B cell (primary cell): ENCODE data around the gene ATPAF1. TPM values are rescaled to one million over a fixed set of nuclear protein-coding genes. Genes with fewer than 3 reads are reported as not detected.

Experiments used
- ATAC-seq: fragments of 200-7000 bp; cut with Tn5 transposase; one replicate; pipeline ENCODE4 v1.10.0; 2021; ENCODE audit warnings: low read depth, mild to moderate bottlenecking, moderate number of reproducible peaks, moderate library complexity
- CTCF ChIA-PET: fragments of 350-600 bp; sonication (Branson Sonifier 250); formaldehyde crosslinking; loops from one replicate; lab custom pipeline; 2021; ENCODE audit warnings: antibody characterized with exemption, inconsistent platforms; lab: Charles Lee
- POLR2A ChIA-PET: fragments of 350-600 bp; sonication (Branson Sonifier 250); formaldehyde crosslinking; loops from one replicate; lab custom pipeline; 2021; ENCODE audit warnings: antibody characterized with exemption; lab: Charles Lee
- DNase-seq: peaks from one replicate; pipeline ENCODE4 v3.0.0; 2013
- H2AFZ ChIP-seq: 2 replicates; pipeline ENCODE4 v1.6.1; 2012; ENCODE audit warnings: mild to moderate bottlenecking, low read depth, low read length; ENCODE audit not compliant: insufficient read depth, poor library complexity, severe bottlenecking
- H3K27ac ChIP-seq, 2 donors: 1 replicate in 1 of 2; 2 replicates in 1 of 2; pipeline ENCODE4 v1.5.1; 2012 to 2013; ENCODE audit warnings: low read length in 2 of 2, mild to moderate bottlenecking in 2 of 2, moderate library complexity in 1 of 2
- H3K27me3 ChIP-seq, 4 experiments: fragments of 200-600 bp in 1 of 4; sonication (generic) in 1 of 4; replicated peaks in 1 of 4; 1 replicate in 2 of 4; 2 replicates in 2 of 4; pipeline versions ENCODE4 v1.6.1 to v1.7.0; 2013 to 2016; ENCODE audit warnings: low read length in 3 of 4, mild to moderate bottlenecking in 2 of 4, mixed read lengths in 1 of 4, moderate library complexity in 1 of 4; ENCODE audit not compliant: insufficient read depth in 4 of 4, control insufficient read depth in 3 of 4; ENCODE audit errors: control extremely low read depth in 1 of 4
- H3K36me3 ChIP-seq, 2 experiments: replicated peaks in 1 of 2; 1 replicate in 1 of 2; 2 replicates in 1 of 2; pipeline versions ENCODE4 v1.6.1 to v1.7.1; 2013; ENCODE audit warnings: low read length in 1 of 2; ENCODE audit not compliant: insufficient read depth in 2 of 2, control insufficient read depth in 1 of 2; ENCODE audit errors: control extremely low read depth in 1 of 2, extremely low read depth in 1 of 2
- H3K4me1 ChIP-seq, 2 donors: fragments of 200-600 bp in 1 of 2; sonication (generic) in 1 of 2; 1 replicate in 1 of 2; 2 replicates in 1 of 2; pipeline versions ENCODE4 v1.5.1 to v1.6.1; 2013 to 2017; ENCODE audit warnings: low read length in 2 of 2; ENCODE audit not compliant: control insufficient read depth in 2 of 2, insufficient read depth in 2 of 2
- H3K4me2 ChIP-seq: replicated peaks from 2 replicates; pipeline ENCODE3; 2012; ENCODE audit warnings: mild to moderate bottlenecking, low read depth, low read length; ENCODE audit not compliant: poor library complexity, severe bottlenecking
- H3K4me3 ChIP-seq, 5 experiments: fragments of 200-600 bp in 1 of 5; sonication (generic) in 1 of 5; 1 replicate in 3 of 5; 2 replicates in 2 of 5; pipeline versions ENCODE4 v1.5.1 to v1.7.0; 2011 to 2016; ENCODE audit warnings: low read length in 4 of 5, mild to moderate bottlenecking in 4 of 5, low read depth in 2 of 5, control low read depth in 1 of 5, moderate library complexity in 1 of 5; ENCODE audit not compliant: insufficient read depth in 1 of 5; ENCODE audit errors: control extremely low read depth in 1 of 5, extremely low read depth in 1 of 5
- H3K79me2 ChIP-seq: fragments of 200-600 bp; sonication (generic); one replicate; pipeline ENCODE4 v1.6.0; 2016; ENCODE audit warnings: low read length; ENCODE audit not compliant: control insufficient read depth, insufficient read depth
- H3K9ac ChIP-seq: fragments of 200-600 bp; sonication (generic); 2 replicates; pipeline ENCODE4 v1.6.1; 2017; ENCODE audit warnings: mild to moderate bottlenecking, low read length, moderate library complexity
- H3K9me3 ChIP-seq, 3 donors: one replicate each; pipeline versions ENCODE4 v1.6.1 to v1.7.1; 2013; ENCODE audit warnings: low read length in 2 of 3; ENCODE audit not compliant: control insufficient read depth in 2 of 3, insufficient read depth in 1 of 3; ENCODE audit errors: control extremely low read depth in 1 of 3
- H4K20me1 ChIP-seq: 2 replicates; pipeline ENCODE4 v1.6.0; 2012; ENCODE audit warnings: mild to moderate bottlenecking, low read length; ENCODE audit not compliant: insufficient read depth, control insufficient read depth, poor library complexity, severe bottlenecking
- H3K27ac Mint-ChIP-seq: one replicate; pipeline ENCODE4 v1.8.0; 2021; ENCODE audit warnings: mixed read lengths
- H3K27me3 Mint-ChIP-seq: one replicate; pipeline ENCODE4 v1.8.0; 2021; ENCODE audit warnings: mixed read lengths
- H3K4me1 Mint-ChIP-seq: one replicate; pipeline ENCODE4 v1.8.0; 2021; ENCODE audit warnings: mixed read lengths
- H3K4me3 Mint-ChIP-seq: one replicate; pipeline ENCODE4 v1.8.0; 2021; ENCODE audit warnings: mixed read lengths
- H3K9me3 Mint-ChIP-seq: one replicate; pipeline ENCODE4 v1.8.0; 2022; ENCODE audit warnings: mixed read lengths; ENCODE audit not compliant: insufficient read depth
- EZH2 ChIP-seq: IDR thresholded peaks from 2 replicates; pipeline ENCODE4 v1.6.1; 2012; ENCODE audit warnings: borderline replicate concordance, low read depth, mild to moderate bottlenecking, moderate library complexity, low read length; ENCODE audit not compliant: insufficient read depth, poor library complexity, severe bottlenecking
- WGBS: methylation state at CpG from one replicate; pipeline ENCODE4 v1.1.5; 2013; ENCODE audit warnings: missing lambda C conversion rate; ENCODE audit not compliant: insufficient coverage; 5-methylcytosine and 5-hydroxymethylcytosine counted together
- intact Hi-C: fragments of 100-400 bp; cut with micrococcal nuclease; formaldehyde crosslinking; loops from one replicate; pipeline ENCODE4 v1.10.0; 2022
- polyA plus RNA-seq: library from polyadenylated mRNA; depleted of rRNA; stranded (reverse); fragments of >200 nt; gene quantifications from 2 replicates; pipeline ENCODE4 v1.2.3, GENCODE V29; 2012
- total RNA-seq, 2 donors: library from RNA; stranded (reverse); fragments of 120-200 nt in 1 of 2; gene quantifications; 1 replicate in 1 of 2; 2 replicates in 1 of 2; pipeline versions ENCODE4 v1.2.3 to v1.2.4, GENCODE V29; 2013 to 2022
- TF ChIP-seq, protein P1 (sequence below): fragments of 200-600 bp; IDR thresholded peaks from one replicate; pipeline ENCODE4 v1.8.0; 2022; ENCODE audit warnings: antibody characterized with exemption, mild to moderate bottlenecking

Gene ATPAF1
- total and polyA plus RNA-seq, 2 donors (not counting 1 experiment from before 2014, with no cell fraction given): 18.3 to 22.0 TPM

DNA sequence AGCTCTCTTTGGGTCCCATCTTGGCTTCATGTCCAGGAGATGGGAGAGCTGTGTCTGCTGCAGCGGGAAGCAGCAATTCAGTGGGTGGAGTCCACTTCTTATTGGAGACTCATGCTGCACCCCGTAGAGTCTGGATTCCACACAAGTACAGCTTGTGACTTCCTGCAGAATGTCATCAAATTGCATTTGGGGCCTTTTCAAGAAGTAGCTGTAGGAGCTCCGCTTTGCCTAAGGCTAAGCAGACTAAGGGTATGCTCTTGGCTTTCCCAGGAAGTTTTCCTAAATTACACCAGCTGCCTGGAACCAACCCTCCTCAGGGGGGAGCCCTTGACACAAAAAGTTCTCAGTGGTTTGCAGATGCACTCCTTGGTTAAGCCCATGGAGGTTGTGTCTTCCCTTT lies 45.8 kb downstream of the ATPAF1 start:
- H3K27me3 Mint-ChIP-seq: no peaks in the 10 kb centered on the region
- no peak overlapping the region for H2AFZ ChIP-seq
- no peak overlapping the region for H3K4me3 ChIP-seq
- H3K36me3 ChIP-seq: no peaks in the 10 kb centered on the region
- H3K4me2 ChIP-seq: no peak overlapping the region
- H3K4me3 Mint-ChIP-seq: no peak overlapping the region
- H3K4me1 ChIP-seq: peaks cover 22 to 23% of the 10 kb centered on the region in 2 donors
- ChIA-PET POLR2A (no interaction called here), CTCF (no interaction called here)
- H3K9me3 ChIP-seq: no peaks in the 10 kb centered on the region
- H3K79me2 ChIP-seq: no peaks in the 10 kb centered on the region
- no peak for TF ChIP-seq EZH2
- TF ChIP-seq, protein P1, sequence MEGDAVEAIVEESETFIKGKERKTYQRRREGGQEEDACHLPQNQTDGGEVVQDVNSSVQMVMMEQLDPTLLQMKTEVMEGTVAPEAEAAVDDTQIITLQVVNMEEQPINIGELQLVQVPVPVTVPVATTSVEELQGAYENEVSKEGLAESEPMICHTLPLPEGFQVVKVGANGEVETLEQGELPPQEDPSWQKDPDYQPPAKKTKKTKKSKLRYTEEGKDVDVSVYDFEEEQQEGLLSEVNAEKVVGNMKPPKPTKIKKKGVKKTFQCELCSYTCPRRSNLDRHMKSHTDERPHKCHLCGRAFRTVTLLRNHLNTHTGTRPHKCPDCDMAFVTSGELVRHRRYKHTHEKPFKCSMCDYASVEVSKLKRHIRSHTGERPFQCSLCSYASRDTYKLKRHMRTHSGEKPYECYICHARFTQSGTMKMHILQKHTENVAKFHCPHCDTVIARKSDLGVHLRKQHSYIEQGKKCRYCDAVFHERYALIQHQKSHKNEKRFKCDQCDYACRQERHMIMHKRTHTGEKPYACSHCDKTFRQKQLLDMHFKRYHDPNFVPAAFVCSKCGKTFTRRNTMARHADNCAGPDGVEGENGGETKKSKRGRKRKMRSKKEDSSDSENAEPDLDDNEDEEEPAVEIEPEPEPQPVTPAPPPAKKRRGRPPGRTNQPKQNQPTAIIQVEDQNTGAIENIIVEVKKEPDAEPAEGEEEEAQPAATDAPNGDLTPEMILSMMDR: no peak
- no peaks in the 10 kb centered on the region for H4K20me1 ChIP-seq
- no peak overlapping the region for H3K27ac ChIP-seq
- no peak for ATAC-seq
- H3K9me3 Mint-ChIP-seq: no peaks in the 10 kb centered on the region
- DNase-seq: no peak
- intact Hi-C loops: loop anchor here (1.0 kb wide), 1 partner anchor 103 kb away; no protein-coding TSS in a partner anchor
- H3K27ac Mint-ChIP-seq: no peak overlapping the region
- 83% methylated on average over 3 of the region's 3 CpGs for WGBS
- H3K27me3 ChIP-seq: no peaks in the 10 kb centered on the region
- no peak overlapping the region for H3K9ac ChIP-seq
- peaks cover 22% of the 10 kb centered on the region for H3K4me1 Mint-ChIP-seq

DNA sequence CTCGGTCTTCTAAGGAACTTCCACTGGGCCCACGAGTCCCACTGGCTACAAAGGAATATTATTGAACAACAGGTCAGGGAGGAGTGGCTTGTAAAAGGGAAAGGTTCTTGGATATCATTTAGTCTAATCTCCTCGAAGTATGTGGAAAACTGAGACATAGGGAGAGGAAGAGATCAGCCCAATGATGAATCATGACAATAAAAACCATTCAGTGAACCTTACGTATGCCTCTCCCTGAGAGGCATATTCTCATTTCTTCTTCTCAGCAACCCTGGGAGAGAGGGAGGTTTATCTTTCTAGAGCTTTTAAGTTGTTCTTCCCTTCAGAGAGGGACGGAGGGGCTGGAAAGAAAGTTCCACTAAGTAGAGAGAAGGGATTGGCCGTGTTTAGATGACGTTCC lies 46.2 kb downstream of the ATPAF1 start:
- no peaks in the 10 kb centered on the region for H3K27me3 Mint-ChIP-seq
- WGBS: 100% methylated on average over 3 of the region's 7 CpGs
- Histone ChIP-seq H3K27me3 (no peaks in the 10 kb centered on the region), H3K4me2 (no peak overlapping the region), H3K79me2 (no peaks in the 10 kb centered on the region), H3K36me3 (no peaks in the 10 kb centered on the region), H4K20me1 (no peaks in the 10 kb centered on the region), H3K4me3 (no peak overlapping the region), H3K4me1 (peaks cover 26 to 28% of the 10 kb centered on the region in 2 donors), H3K9me3 (no peaks in the 10 kb centered on the region), H2AFZ (no peak overlapping the region), H3K27ac (no peak overlapping the region), H3K9ac (no peak overlapping the region)
- H3K4me1 Mint-ChIP-seq: peaks cover 26% of the 10 kb centered on the region
- H3K9me3 Mint-ChIP-seq: no peaks in the 10 kb centered on the region
- ChIA-PET POLR2A (no interaction called here), CTCF (no interaction called here)
- no peak overlapping the region for H3K27ac Mint-ChIP-seq
- intact Hi-C loops: loop anchor here (1.0 kb wide), 1 partner anchor 103 kb away; no protein-coding TSS in a partner anchor
- DNase-seq: no peak
- no peak for TF ChIP-seq EZH2
- TF ChIP-seq, protein P1: no peak
- no peak overlapping the region for H3K4me3 Mint-ChIP-seq
- ATAC-seq: no peak
